ENCODE data around the gene TUT7.
"Not testable (repeated sequence)": the region's sequence is repeated elsewhere in the genome, so short reads cannot be mapped to it uniquely, and the experiment has no call there.

TUT7 gene

GRCh38 chr9:86354011-86354817 is at the start of gene TUT7:
Gene TUT7, minus strand, starts transcription at chr9:86354410. Its CDS starts 1,211 bp downstream, at chr9:86353199.
- H3K27ac ChIP-seq = peak within 1 kb of the TSS; percentile 94
- TF ChIP-seq CTCF (conservative IDR thresholded peaks at IDR 0.05) = no peak

GRCh38 chr9:86402591-86402990 is 48.4 kb upstream of the TUT7 start:
- peak overlapping the region; percentile 96; the same call in 1 of the 2 replicates for H3K27ac ChIP-seq
- TF ChIP-seq CTCF (conservative IDR thresholded peaks at IDR 0.05) = no peak

GRCh38 chr9:86396412-86396811 is 42.2 kb upstream of the TUT7 start:
- no peak overlapping the region for H3K27ac ChIP-seq
- no peak for TF ChIP-seq CTCF (conservative IDR thresholded peaks at IDR 0.05)

- H3K27ac ChIP-seq = not testable (repeated sequence)
Observed at GRCh38 chr9:86390184-86390583, 36.0 kb upstream of the TUT7 start.

GRCh38 chr9:86389628-86390027 is 35.4 kb upstream of the TUT7 start:
- no peak for TF ChIP-seq CTCF (conservative IDR thresholded peaks at IDR 0.05)
- no peak overlapping the region for H3K27ac ChIP-seq

- TF ChIP-seq CTCF (conservative IDR thresholded peaks at IDR 0.05) = no peak
- H3K27ac ChIP-seq = no peak overlapping the region
Observed at GRCh38 chr9:86387376-86387775, 33.2 kb upstream of the TUT7 start.

GRCh38 chr9:86383000-86383399 is 28.8 kb upstream of the TUT7 start:
- H3K27ac ChIP-seq = not testable (repeated sequence)

GRCh38 chr9:86376016-86376415 is 21.8 kb upstream of the TUT7 start:
- no peak overlapping the region for H3K27ac ChIP-seq
- no peak for TF ChIP-seq CTCF (conservative IDR thresholded peaks at IDR 0.05)
